ENCODE measurements around the gene KCNA3. TPM values are rescaled to one million over a fixed set of nuclear protein-coding genes. Genes with fewer than 3 reads are reported as not detected.

Gene KCNA3
- total RNA-seq, 1 experiment from 2014 or later: not detected

DNA sequence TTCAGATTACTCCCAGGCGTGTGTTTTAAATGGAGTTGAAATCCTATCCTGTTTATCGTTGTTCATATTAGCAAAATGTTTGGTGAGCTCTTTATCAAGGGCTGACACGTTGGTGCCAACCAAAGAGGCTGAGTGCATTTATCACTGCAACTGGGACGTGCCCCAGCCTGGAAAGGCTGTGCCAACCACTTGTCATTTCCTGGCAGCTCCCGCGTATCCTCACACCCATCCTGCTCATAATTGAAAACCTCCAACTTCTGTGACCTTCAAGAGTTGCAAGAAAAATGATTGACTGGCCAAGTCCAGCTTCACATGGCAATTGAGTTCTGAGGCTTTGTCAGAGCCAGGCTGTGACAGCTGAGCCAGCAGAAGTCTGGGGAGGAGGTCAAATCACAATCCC is 43.7 kb upstream of the KCNA3 start:
- Histone ChIP-seq H3K27ac (no peak overlapping the region), H3K4me1 (replicated peaks; ENCODE audit: insufficient read depth) (no peaks in the 10 kb centered on the region), H3F3A (ENCODE audit: insufficient read depth, low read depth) (no peaks in the 10 kb centered on the region), H3K36me3 (ENCODE audit: low read depth) (no peaks in the 10 kb centered on the region), H3K9me2 (ENCODE audit: insufficient read depth) (no peaks in the 10 kb centered on the region; the same call in 1 of the 2 replicates), H3K4me2 (no peak overlapping the region), H3K9me3 (ENCODE audit: insufficient read depth, low read depth) (no peaks in the 10 kb centered on the region), H3K4me3 (no peak overlapping the region), H3K27me3 (ENCODE audit: insufficient read depth, low read depth) (peaks cover 75% of the 10 kb centered on the region), H3K79me2 (ENCODE audit: low read depth) (no peaks in the 10 kb centered on the region), H4K20me1 (ENCODE audit: insufficient read depth) (no peaks in the 10 kb centered on the region), H2AFZ (no peak overlapping the region)
- TF ChIP-seq, protein P1, sequence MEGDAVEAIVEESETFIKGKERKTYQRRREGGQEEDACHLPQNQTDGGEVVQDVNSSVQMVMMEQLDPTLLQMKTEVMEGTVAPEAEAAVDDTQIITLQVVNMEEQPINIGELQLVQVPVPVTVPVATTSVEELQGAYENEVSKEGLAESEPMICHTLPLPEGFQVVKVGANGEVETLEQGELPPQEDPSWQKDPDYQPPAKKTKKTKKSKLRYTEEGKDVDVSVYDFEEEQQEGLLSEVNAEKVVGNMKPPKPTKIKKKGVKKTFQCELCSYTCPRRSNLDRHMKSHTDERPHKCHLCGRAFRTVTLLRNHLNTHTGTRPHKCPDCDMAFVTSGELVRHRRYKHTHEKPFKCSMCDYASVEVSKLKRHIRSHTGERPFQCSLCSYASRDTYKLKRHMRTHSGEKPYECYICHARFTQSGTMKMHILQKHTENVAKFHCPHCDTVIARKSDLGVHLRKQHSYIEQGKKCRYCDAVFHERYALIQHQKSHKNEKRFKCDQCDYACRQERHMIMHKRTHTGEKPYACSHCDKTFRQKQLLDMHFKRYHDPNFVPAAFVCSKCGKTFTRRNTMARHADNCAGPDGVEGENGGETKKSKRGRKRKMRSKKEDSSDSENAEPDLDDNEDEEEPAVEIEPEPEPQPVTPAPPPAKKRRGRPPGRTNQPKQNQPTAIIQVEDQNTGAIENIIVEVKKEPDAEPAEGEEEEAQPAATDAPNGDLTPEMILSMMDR (conservative IDR thresholded peaks at IDR 0.05): no peak
- TF ChIP-seq EZH2 (IDR thresholded peaks at IDR 0.05; ENCODE audit: low read depth): no peak
- no TSS peak for BruUV-seq (replicated peaks)
- intact Hi-C loops (cut with micrococcal nuclease; ENCODE audit: unreplicated experiment): no loop called here
- CTCF ChIA-PET: no interaction called here
- POLR2A ChIA-PET (ENCODE audit: unreplicated experiment): no interaction called here
- DNase-seq: no peak

DNA sequence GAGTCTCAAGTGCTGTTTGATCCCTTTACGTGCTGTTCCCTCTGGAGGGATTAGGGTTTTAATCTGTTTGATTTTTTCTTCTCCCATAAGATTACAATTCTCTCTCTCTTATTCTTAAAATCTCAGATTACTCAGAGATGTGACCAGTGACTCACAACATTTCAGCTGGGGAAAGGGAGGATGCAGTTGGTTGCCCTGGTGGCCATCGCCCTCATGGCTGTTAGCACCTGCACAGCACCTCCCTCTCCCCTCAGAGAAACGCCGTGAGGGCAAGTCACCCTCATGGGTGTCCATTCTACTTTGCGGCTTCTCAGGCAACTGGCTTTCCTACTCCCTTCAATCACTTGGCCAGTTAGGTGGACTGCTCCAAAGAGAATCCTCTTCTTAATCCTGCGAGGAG is 42.4 kb upstream of the KCNA3 start:
- no peak overlapping the region for H2AFZ ChIP-seq
- H3K36me3 ChIP-seq (ENCODE audit: low read depth): no peaks in the 10 kb centered on the region
- intact Hi-C loops (cut with micrococcal nuclease; ENCODE audit: unreplicated experiment): no loop called here
- H3K27me3 ChIP-seq (ENCODE audit: insufficient read depth, low read depth): peaks cover 77% of the 10 kb centered on the region
- no TSS peak for BruUV-seq (replicated peaks)
- TF ChIP-seq, protein P1 (conservative IDR thresholded peaks at IDR 0.05): no peak
- TF ChIP-seq EZH2 (IDR thresholded peaks at IDR 0.05; ENCODE audit: low read depth): no peak
- DNase-seq: no peak
- POLR2A ChIA-PET (ENCODE audit: unreplicated experiment): no interaction called here
- no peaks in the 10 kb centered on the region for H4K20me1 ChIP-seq (ENCODE audit: insufficient read depth)
- H3K9me3 ChIP-seq (ENCODE audit: insufficient read depth, low read depth): no peaks in the 10 kb centered on the region
- H3K4me2 ChIP-seq: no peak overlapping the region
- no peaks in the 10 kb centered on the region; the same call in 1 of the 2 replicates for H3K9me2 ChIP-seq (ENCODE audit: insufficient read depth)
- CTCF ChIA-PET: no interaction called here
- no peaks in the 10 kb centered on the region for H3F3A ChIP-seq (ENCODE audit: insufficient read depth, low read depth)
- H3K4me1 ChIP-seq (replicated peaks; ENCODE audit: insufficient read depth): no peaks in the 10 kb centered on the region
- H3K27ac ChIP-seq: no peak overlapping the region
- no peak overlapping the region for H3K4me3 ChIP-seq
- H3K79me2 ChIP-seq (ENCODE audit: low read depth): no peaks in the 10 kb centered on the region

- POLR2A ChIA-PET (ENCODE audit: unreplicated experiment): no interaction called here
- intact Hi-C loops (cut with micrococcal nuclease; ENCODE audit: unreplicated experiment): no loop called here
- BruUV-seq (replicated peaks): no TSS peak
- H3K9me2 ChIP-seq (ENCODE audit: insufficient read depth): no peaks in the 10 kb centered on the region; the same call in 1 of the 2 replicates
- no peak overlapping the region for H3K4me3 ChIP-seq
- no peaks in the 10 kb centered on the region for H4K20me1 ChIP-seq (ENCODE audit: insufficient read depth)
- CTCF ChIA-PET: no interaction called here
- no peaks in the 10 kb centered on the region for H3F3A ChIP-seq (ENCODE audit: insufficient read depth, low read depth)
- H3K27me3 ChIP-seq (ENCODE audit: insufficient read depth, low read depth): peaks cover 50% of the 10 kb centered on the region
- no peak overlapping the region for H3K4me2 ChIP-seq
- H3K36me3 ChIP-seq (ENCODE audit: low read depth): no peaks in the 10 kb centered on the region
- TF ChIP-seq, protein P1 (conservative IDR thresholded peaks at IDR 0.05): no peak
- TF ChIP-seq EZH2 (IDR thresholded peaks at IDR 0.05; ENCODE audit: low read depth): no peak
- DNase-seq: no peak
- no peak overlapping the region for H2AFZ ChIP-seq
- H3K4me1 ChIP-seq (replicated peaks; ENCODE audit: insufficient read depth): no peaks in the 10 kb centered on the region
- no peaks in the 10 kb centered on the region for H3K79me2 ChIP-seq (ENCODE audit: low read depth)
- no peaks in the 10 kb centered on the region for H3K9me3 ChIP-seq (ENCODE audit: insufficient read depth, low read depth)
- no peak overlapping the region for H3K27ac ChIP-seq
Observed at GRCh38 chr1:110714374-110714995, 39.7 kb upstream of the KCNA3 start.

All from PC-9 (cell line).